Loucy (cell line): ENCODE measurements around the gene RSPO4.

Source experiments
- H2AFZ ChIP-seq: fragments of 200-600 bp; sonication (generic); 2 replicates; pipeline ENCODE4 v1.6.0; 2016; ENCODE audit warnings: antibody characterized with exemption, mild to moderate bottlenecking, low read length, moderate library complexity
- H3F3A ChIP-seq: fragments of 200-600 bp; 2 replicates; pipeline ENCODE4 v1.6.0; 2016; ENCODE audit warnings: antibody characterized with exemption, low read depth, mild to moderate bottlenecking
- H3K27me3 ChIP-seq: fragments of 200-600 bp; sonication (generic); 2 replicates; pipeline ENCODE4 v1.6.1; 2014; ENCODE audit warnings: low read length, mild to moderate bottlenecking; ENCODE audit not compliant: insufficient read depth, poor library complexity, severe bottlenecking
- H3K36me3 ChIP-seq: fragments of 200-600 bp; sonication (generic); 2 replicates; pipeline ENCODE4 v1.6.1; 2016; ENCODE audit warnings: low read length; ENCODE audit not compliant: insufficient read depth
- H3K4me1 ChIP-seq: fragments of 200-600 bp; sonication (generic); 2 replicates; pipeline ENCODE4 v1.5.1; 2014; ENCODE audit warnings: low read length, mild to moderate bottlenecking; ENCODE audit not compliant: insufficient read depth, poor library complexity, severe bottlenecking
- H3K4me2 ChIP-seq: fragments of 200-600 bp; sonication (generic); 2 replicates; pipeline ENCODE4 v1.6.0; 2014; ENCODE audit warnings: antibody characterized with exemption, low read length, low read depth, mild to moderate bottlenecking; ENCODE audit not compliant: poor library complexity, severe bottlenecking
- H3K4me3 ChIP-seq: fragments of 200-600 bp; sonication (generic); 2 replicates; pipeline ENCODE4 v1.5.1; 2014; ENCODE audit warnings: low read length, mild to moderate bottlenecking, mixed read lengths; ENCODE audit not compliant: poor library complexity, severe bottlenecking
- H3K79me2 ChIP-seq: fragments of 200-600 bp; sonication (generic); 2 replicates; pipeline ENCODE4 v1.6.1; 2014; ENCODE audit warnings: low read length; ENCODE audit not compliant: insufficient read depth
- H3K9ac ChIP-seq: fragments of 200-600 bp; sonication (generic); 2 replicates; pipeline ENCODE4 v1.6.0; 2014; ENCODE audit warnings: mild to moderate bottlenecking, low read depth, low read length, moderate library complexity; ENCODE audit not compliant: poor library complexity, severe bottlenecking
- H3K9me2 ChIP-seq: fragments of 200-600 bp; sonication (generic); replicated peaks from 2 replicates; pipeline ENCODE4 v1.6.1; 2016; ENCODE audit warnings: low read depth, low read length, mixed read lengths
- H3K9me3 ChIP-seq: fragments of 200-600 bp; sonication (generic); 2 replicates; pipeline ENCODE4 v1.6.1; 2014; ENCODE audit warnings: mild to moderate bottlenecking, antibody characterized with exemption, low read length, low read depth; ENCODE audit not compliant: insufficient read depth
- H4K20me1 ChIP-seq: fragments of 200-600 bp; sonication (generic); 2 replicates; pipeline ENCODE4 v1.6.0; 2014; ENCODE audit warnings: antibody characterized with exemption, low read length, mild to moderate bottlenecking; ENCODE audit not compliant: insufficient read depth, poor library complexity, severe bottlenecking
- CTCF ChIP-seq: fragments of 200-600 bp; sonication (generic); conservative IDR thresholded peaks from 2 replicates; pipeline ENCODE4 v1.5.1; 2014; ENCODE audit warnings: mild to moderate bottlenecking, antibody characterized with exemption, low read length
- EZH2phosphoT487 ChIP-seq: fragments of 200-600 bp; IDR thresholded peaks from 2 replicates; pipeline ENCODE4 v1.6.1; 2018; ENCODE audit warnings: antibody characterized with exemption, mild to moderate bottlenecking, moderate library complexity, borderline replicate concordance

Gene RSPO4

GRCh38 chr20:1022871-1023270, 20.8 kb upstream of the RSPO4 start:
- no peak overlapping the region for H3K9ac ChIP-seq
- no peaks in the 10 kb centered on the region for H3F3A ChIP-seq
- no peaks in the 10 kb centered on the region for H3K36me3 ChIP-seq
- no peak for TF ChIP-seq EZH2phosphoT487
- no peak for TF ChIP-seq CTCF
- no peak overlapping the region for H3K4me2 ChIP-seq
- H3K79me2 ChIP-seq: no peaks in the 10 kb centered on the region
- no peak overlapping the region for H3K4me3 ChIP-seq
- H2AFZ ChIP-seq: no peak overlapping the region
- no peaks in the 10 kb centered on the region for H3K9me2 ChIP-seq
- H3K9me3 ChIP-seq: no peaks in the 10 kb centered on the region; the same call in 1 of the 2 replicates
- H3K27me3 ChIP-seq: no peaks in the 10 kb centered on the region
- H4K20me1 ChIP-seq: no peaks in the 10 kb centered on the region
- H3K4me1 ChIP-seq: peaks cover 7% of the 10 kb centered on the region

- Histone ChIP-seq H3K4me2 (no peak overlapping the region), H4K20me1 (no peaks in the 10 kb centered on the region), H3K27me3 (no peaks in the 10 kb centered on the region), H3K9me3 (no peaks in the 10 kb centered on the region; the same call in 1 of the 2 replicates), H3K9me2 (no peaks in the 10 kb centered on the region), H3F3A (no peaks in the 10 kb centered on the region), H3K79me2 (no peaks in the 10 kb centered on the region), H2AFZ (no peak overlapping the region), H3K4me1 (no peaks in the 10 kb centered on the region), H3K9ac (no peak overlapping the region), H3K4me3 (no peak overlapping the region), H3K36me3 (no peaks in the 10 kb centered on the region)
- TF ChIP-seq CTCF (no peak), EZH2phosphoT487 (no peak)
Observed at GRCh38 chr20:1020614-1021013, 18.5 kb upstream of the RSPO4 start.

- H3K9me2 ChIP-seq: no peaks in the 10 kb centered on the region
Observed at GRCh38 chr20:1019344-1019743, 17.2 kb upstream of the RSPO4 start.

More at GRCh38 chr20:1019344-1019743, 17.2 kb upstream of the RSPO4 start:
- Histone ChIP-seq H2AFZ (no peak overlapping the region), H3K4me2 (no peak overlapping the region), H3K36me3 (no peaks in the 10 kb centered on the region), H3F3A (no peaks in the 10 kb centered on the region), H3K9ac (no peak overlapping the region), H3K4me3 (no peak overlapping the region), H4K20me1 (no peaks in the 10 kb centered on the region), H3K9me3 (no peaks in the 10 kb centered on the region; the same call in 1 of the 2 replicates), H3K79me2 (no peaks in the 10 kb centered on the region), H3K27me3 (no peaks in the 10 kb centered on the region), H3K4me1 (no peaks in the 10 kb centered on the region)
- TF ChIP-seq EZH2phosphoT487 (no peak), CTCF (no peak)
